Lung (tissue), 12 donors: ENCODE results near the gene ECM2. TPM values are rescaled to one million over a fixed set of nuclear protein-coding genes. Genes with fewer than 3 reads are reported as not detected.

ENCODE experiments used
- ATAC-seq: fragments of 200-7000 bp; cut with Tn5 transposase; one replicate; pipeline ENCODE4 v1.9.1; 2020; ENCODE audit warnings: moderate number of reproducible peaks; ENCODE audit not compliant: insufficient read depth, low FRiP score
- DNase-seq, 3 donors: peaks; one replicate each; pipeline ENCODE4 v3.0.0-alpha.2; 2013 to 2017
- H3K27ac ChIP-seq, 2 donors: one replicate each; pipeline ENCODE4 v1.5.1; 2013; ENCODE audit warnings: mild to moderate bottlenecking in 2 of 2, moderate library complexity in 2 of 2, control low read depth in 1 of 2, inconsistent platforms in 1 of 2, low read depth in 1 of 2, low read length in 1 of 2
- H3K27me3 ChIP-seq, 3 donors: one replicate each; pipeline ENCODE4 v1.5.1; 2013; ENCODE audit warnings: low read length in 2 of 3; ENCODE audit not compliant: control insufficient read depth in 3 of 3, insufficient read depth in 3 of 3
- H3K36me3 ChIP-seq, 4 donors: one replicate each; pipeline ENCODE4 v1.5.1; 2013; ENCODE audit warnings: low read length in 4 of 4, mild to moderate bottlenecking in 1 of 4, moderate library complexity in 1 of 4; ENCODE audit not compliant: control insufficient read depth in 4 of 4, insufficient read depth in 4 of 4
- H3K4me1 ChIP-seq, 5 donors: one replicate each; pipeline ENCODE4 v1.5.1; 2013; ENCODE audit warnings: low read length in 5 of 5, mild to moderate bottlenecking in 2 of 5, moderate library complexity in 1 of 5; ENCODE audit not compliant: control insufficient read depth in 5 of 5, insufficient read depth in 5 of 5
- H3K4me3 ChIP-seq: one replicate; pipeline ENCODE4 v1.5.1; 2013; ENCODE audit warnings: mild to moderate bottlenecking, control low read depth, moderate library complexity
- H3K9ac ChIP-seq, 2 donors: one replicate each; pipeline ENCODE4 v1.5.1; 2013; ENCODE audit warnings: low read length in 2 of 2, control low read depth in 1 of 2; ENCODE audit not compliant: insufficient read depth in 1 of 2
- H3K9me3 ChIP-seq, 4 donors: one replicate each; pipeline ENCODE4 v1.5.1; 2013; ENCODE audit warnings: low read length in 3 of 4, mild to moderate bottlenecking in 1 of 4, moderate library complexity in 1 of 4; ENCODE audit not compliant: control insufficient read depth in 4 of 4, insufficient read depth in 3 of 4
- WGBS, 2 donors: extraction: QIAGEN DNeasy Blood & Tissue Kit; methylation state at CpG; one replicate each; pipeline ENCODE4 v1.1.7; 2013; 5-methylcytosine and 5-hydroxymethylcytosine counted together
- polyA plus RNA-seq, 2 donors: library from polyadenylated mRNA; stranded (reverse); fragments of 200-250 nt; gene quantifications; one replicate each; pipeline ENCODE4 v1.2.1, GENCODE V29; 2013
- total RNA-seq, 2 donors: library from RNA; depleted of rRNA in 1 of 2; stranded (reverse); fragments of >200 nt in 1 of 2; gene quantifications; one replicate each; pipeline ENCODE4 v1.2.1, GENCODE V29; 2014 to 2021
- TF ChIP-seq, protein P1 (sequence below): IDR thresholded peaks from 2 replicates; pipeline ENCODE4 v1.5.1; 2012; ENCODE audit warnings: mild to moderate bottlenecking; ENCODE audit errors: control extremely low read depth, extremely low read depth
- donor health status: control.
- donor health status: control.
- donor health status: Bipolar disorder and iron deficiency.
- donor health status: healthy.
- donor health status: DM: yes; HTN: yes; CAD: no.

ECM2 gene
- total and polyA plus RNA-seq, 4 donors: 0.92 to 63.1 (median 2.4) TPM

DNA sequence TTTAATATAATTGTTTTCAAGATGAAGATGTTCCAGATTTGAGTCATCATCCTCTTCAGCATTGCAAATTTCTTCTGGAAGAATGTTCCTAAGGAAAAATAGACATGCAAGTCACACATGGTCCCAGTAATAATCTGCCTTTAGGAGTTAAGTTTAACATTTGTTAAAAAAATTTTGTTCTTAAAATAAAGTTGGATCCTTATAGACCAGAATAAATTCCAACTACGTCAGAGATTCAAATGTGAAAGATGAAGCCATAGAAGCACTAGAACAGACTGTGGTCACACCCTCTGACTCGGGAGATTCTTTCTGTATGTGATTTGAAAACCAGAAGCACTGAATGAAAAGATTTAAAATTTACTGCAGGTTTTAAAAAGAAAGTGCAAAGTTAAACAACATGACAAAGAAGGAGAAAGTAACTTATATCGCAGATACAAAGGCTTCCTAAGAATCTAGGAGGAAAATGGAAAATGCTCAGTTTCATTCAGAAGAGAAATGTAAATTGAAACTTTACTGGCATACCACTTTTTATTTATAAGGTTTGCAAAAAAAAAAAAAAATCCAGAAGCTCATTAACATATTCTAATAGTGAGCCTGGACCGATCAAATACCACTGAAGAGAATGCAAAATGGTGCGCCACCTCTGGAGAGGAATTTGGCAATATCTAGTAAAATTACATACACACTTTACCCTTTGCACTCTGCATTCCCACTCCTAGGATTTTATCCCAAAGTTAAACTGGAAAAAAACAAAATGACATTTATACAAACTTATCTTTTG, 39.2 kb downstream of the ECM2 start:
- H3K36me3 ChIP-seq: peaks cover 0 to 7% (median 0%) of the 10 kb centered on the region in 4 donors
- H3K9ac ChIP-seq: no peak overlapping the region
- DNase-seq (no peak), ATAC-seq (no peak)
- TF ChIP-seq, protein P1, sequence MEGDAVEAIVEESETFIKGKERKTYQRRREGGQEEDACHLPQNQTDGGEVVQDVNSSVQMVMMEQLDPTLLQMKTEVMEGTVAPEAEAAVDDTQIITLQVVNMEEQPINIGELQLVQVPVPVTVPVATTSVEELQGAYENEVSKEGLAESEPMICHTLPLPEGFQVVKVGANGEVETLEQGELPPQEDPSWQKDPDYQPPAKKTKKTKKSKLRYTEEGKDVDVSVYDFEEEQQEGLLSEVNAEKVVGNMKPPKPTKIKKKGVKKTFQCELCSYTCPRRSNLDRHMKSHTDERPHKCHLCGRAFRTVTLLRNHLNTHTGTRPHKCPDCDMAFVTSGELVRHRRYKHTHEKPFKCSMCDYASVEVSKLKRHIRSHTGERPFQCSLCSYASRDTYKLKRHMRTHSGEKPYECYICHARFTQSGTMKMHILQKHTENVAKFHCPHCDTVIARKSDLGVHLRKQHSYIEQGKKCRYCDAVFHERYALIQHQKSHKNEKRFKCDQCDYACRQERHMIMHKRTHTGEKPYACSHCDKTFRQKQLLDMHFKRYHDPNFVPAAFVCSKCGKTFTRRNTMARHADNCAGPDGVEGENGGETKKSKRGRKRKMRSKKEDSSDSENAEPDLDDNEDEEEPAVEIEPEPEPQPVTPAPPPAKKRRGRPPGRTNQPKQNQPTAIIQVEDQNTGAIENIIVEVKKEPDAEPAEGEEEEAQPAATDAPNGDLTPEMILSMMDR: no peak
- H3K27me3 ChIP-seq: no peaks in the 10 kb centered on the region
- peaks cover 0 to 27% (median under 1%) of the 10 kb centered on the region in 5 donors for H3K4me1 ChIP-seq
- no peak overlapping the region for H3K27ac ChIP-seq
- WGBS, 2 donors: 88 to 93% methylated on average over 5 of the region's 5 CpGs
- H3K9me3 ChIP-seq: no peaks in the 10 kb centered on the region
- no peak overlapping the region for H3K4me3 ChIP-seq

GRCh38 chr9:92494856-92495255, 40.9 kb downstream of the ECM2 start:
- no peak overlapping the region for H3K4me3 ChIP-seq
- peaks cover 0 to 7% (median 0%) of the 10 kb centered on the region in 4 donors for H3K36me3 ChIP-seq
- DNase-seq: no peak
- no peaks in the 10 kb centered on the region for H3K27me3 ChIP-seq
- TF ChIP-seq, protein P1: no peak
- WGBS, 2 donors: 82 to 87% methylated on average over 2 of the region's 2 CpGs
- no peak for ATAC-seq
- no peak overlapping the region for H3K27ac ChIP-seq
- no peak overlapping the region for H3K9ac ChIP-seq
- no peaks in the 10 kb centered on the region for H3K9me3 ChIP-seq
- H3K4me1 ChIP-seq: peaks cover 0 to 32% (median 4%) of the 10 kb centered on the region in 5 donors

DNA sequence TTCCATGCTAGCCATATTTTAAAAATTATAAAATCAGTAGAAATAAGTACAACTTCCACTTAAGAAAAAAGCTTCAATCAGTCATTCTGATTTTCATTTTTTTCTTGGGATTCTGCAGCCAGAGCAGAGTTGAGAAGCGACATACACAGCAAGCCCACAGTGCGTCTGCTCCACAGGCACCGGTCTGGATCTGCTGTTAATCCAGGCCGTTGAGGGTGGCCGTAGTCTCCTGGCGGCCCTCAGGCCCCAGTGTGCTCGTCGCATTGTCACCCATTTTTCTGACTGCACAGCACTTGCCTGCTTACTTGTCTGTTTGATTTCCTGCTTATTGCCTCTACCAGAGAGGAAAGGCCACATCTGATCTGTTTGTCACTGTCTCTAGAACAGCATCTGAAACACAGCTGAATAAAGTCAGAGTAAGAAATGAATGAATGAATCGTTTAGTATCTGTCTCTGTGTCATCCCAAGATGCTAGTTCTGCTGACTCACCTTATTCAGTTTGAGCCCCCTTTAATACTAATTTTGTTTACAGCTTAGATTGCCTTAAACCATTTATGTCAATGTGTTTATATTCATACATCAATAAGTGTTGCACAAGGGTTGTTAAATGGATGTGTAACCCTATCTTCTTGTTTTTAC, 41.9 kb downstream of the ECM2 start:
- TF ChIP-seq, protein P1: no peak
- H3K9me3 ChIP-seq: no peaks in the 10 kb centered on the region
- no peak overlapping the region for H3K27ac ChIP-seq
- no peak for ATAC-seq
- peaks cover 0 to 7% (median 0%) of the 10 kb centered on the region in 4 donors for H3K36me3 ChIP-seq
- no peaks in the 10 kb centered on the region for H3K27me3 ChIP-seq
- H3K9ac ChIP-seq: no peak overlapping the region
- no peak overlapping the region for H3K4me3 ChIP-seq
- H3K4me1 ChIP-seq: peaks cover 0 to 36% (median 4%) of the 10 kb centered on the region in 5 donors
- no peak for DNase-seq
- WGBS, 2 donors: 91 to 96% methylated on average over 9 of the region's 9 CpGs
